Activated CD4-positive, alpha-beta T cell treated with anti-CD3 and anti-CD28 coated beads, Interleukin-2, Interleukin-6, amounts not matched to agents 100 ng/mL and 50 ng/mL, durations not matched to agents 16 hours and 8 hours (primary cell): ENCODE data around the gene IL5RA.

Experiments
- DNase-seq: peaks from one replicate; pipeline ENCODE4 v3.0.0-alpha.2; 2020

The IL5RA gene

GRCh38 chr3:3105815-3106214 lies 4.4 kb downstream of the IL5RA start:
- DNase-seq, result no peak

DNA sequence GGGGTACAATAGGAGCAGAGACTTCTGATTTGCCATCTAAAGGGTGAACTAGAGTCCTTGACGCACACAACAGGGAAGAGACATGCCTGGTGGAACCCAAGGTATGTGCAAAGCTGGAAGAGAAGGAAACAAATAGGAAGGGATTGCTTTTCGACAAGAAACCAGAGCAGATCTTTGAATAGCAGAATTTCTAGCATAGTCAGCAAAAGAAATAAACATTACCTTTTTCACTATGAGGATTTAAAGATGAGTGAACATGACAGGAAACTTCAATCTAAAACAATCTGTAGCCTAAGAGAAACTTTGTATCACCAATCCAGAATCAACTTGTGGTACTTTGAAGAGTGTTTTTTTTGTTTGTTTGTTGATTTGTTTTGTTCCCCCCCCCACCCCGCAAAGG lies 4.9 kb downstream of the IL5RA start:
- DNase-seq, result no peak

DNA sequence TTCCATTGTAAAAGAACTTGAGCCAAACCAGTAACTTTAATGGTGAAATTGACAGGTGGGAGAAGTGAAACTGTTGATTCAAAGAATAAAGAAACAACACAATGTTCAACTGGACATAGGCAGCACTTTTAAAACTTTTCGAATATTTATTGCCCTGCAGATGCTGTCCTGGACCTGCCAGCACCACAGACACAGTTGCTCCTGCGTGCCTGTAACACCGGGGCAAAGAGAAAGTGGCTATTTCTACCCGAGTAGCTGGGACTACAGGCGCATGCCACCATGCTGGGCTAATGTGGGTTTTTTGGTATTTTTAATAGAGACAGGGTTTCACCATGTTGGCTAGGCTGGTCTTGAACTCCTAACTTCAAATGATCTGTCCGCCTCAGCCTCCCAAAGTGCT lies 7.4 kb downstream of the IL5RA start:
- DNase-seq, result no peak

- no peak for DNase-seq
Observed at GRCh38 chr3:3101660-3102458, 8.3 kb downstream of the IL5RA start.

DNA sequence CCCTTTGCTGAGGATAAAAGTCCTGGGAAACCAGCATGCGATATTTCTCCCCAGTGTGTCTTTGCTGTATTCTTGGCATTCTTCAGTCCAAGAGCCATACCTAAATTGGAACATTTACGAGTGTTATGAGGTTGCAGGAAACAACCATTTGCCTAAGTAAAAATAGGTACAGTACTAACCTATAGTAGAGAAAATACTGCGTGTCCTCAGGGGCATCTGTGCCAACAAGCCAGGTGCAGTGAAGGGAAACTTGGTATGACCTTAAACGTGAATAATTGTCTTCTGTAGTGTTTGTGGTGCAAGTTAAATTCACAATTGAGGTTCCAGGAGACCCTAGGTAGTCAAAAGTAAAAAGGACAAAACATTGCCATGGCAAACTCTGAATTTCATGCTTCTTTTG lies 12.2 kb downstream of the IL5RA start:
- DNase-seq, result no peak

GRCh38 chr3:3089017-3089416 lies 21.2 kb downstream of the IL5RA start:
- DNase-seq, result no peak

- no peak for DNase-seq
Observed at GRCh38 chr3:3087716-3088465, 22.3 kb downstream of the IL5RA start.

GRCh38 chr3:3087279-3087678 lies 22.9 kb downstream of the IL5RA start:
- DNase-seq, result no peak

- no peak for DNase-seq
Observed at GRCh38 chr3:3086239-3086638, 23.9 kb downstream of the IL5RA start.

DNA sequence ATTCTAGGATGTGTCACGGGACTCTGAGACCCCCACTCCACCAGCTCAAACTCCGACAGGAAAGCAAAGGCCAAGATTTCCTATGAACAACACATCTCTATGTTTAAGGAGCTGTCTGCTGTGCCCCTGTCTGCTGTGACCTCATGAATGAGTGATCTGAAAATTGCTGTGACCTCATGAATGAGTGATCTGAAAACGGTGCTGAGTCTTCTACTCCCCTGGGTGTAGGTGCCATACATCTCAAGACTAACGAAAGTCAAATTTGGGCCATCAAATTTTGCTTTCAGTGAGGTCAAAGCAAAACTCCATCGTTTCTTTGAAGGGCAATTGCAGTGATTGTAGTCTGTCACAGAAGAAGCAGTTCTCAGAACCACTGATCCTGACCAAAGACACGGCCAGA lies 24.4 kb downstream of the IL5RA start:
- DNase-seq, result no peak

GRCh38 chr3:3084890-3085289 lies 25.3 kb downstream of the IL5RA start:
- DNase-seq, result no peak

DNA sequence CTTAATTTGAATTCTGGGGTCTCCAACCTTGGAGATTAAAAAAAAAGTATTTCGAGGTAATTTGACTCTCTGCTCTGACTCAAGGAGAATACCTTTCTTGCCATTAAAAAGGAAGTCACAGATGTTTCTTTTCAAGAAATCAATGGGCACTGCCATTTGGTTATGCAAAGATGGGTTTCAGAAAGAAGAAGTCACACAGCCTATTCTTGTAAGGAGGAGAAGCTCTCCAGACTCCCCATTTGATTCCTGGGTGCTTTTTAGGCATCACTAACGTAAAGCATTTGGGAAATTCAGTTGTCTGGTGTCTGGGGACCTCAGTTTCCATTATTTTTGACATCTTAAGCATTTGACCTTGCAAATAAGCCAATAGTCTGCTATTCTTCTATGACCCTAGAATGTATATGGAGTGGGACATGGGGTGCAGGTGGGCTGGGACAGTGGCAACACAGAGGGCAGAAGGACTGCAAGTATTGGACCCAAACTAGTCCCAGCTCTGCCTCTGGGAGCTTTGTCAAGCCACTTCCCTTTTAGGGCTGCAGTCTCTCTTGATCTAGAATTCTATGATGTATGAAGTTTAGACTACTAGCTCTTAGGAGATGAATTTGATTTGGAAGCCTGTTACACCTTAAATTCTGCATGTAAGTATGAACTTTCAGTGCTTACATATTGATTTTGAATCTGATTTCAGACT lies 27.8 kb downstream of the IL5RA start:
- DNase-seq, result no peak

DNA sequence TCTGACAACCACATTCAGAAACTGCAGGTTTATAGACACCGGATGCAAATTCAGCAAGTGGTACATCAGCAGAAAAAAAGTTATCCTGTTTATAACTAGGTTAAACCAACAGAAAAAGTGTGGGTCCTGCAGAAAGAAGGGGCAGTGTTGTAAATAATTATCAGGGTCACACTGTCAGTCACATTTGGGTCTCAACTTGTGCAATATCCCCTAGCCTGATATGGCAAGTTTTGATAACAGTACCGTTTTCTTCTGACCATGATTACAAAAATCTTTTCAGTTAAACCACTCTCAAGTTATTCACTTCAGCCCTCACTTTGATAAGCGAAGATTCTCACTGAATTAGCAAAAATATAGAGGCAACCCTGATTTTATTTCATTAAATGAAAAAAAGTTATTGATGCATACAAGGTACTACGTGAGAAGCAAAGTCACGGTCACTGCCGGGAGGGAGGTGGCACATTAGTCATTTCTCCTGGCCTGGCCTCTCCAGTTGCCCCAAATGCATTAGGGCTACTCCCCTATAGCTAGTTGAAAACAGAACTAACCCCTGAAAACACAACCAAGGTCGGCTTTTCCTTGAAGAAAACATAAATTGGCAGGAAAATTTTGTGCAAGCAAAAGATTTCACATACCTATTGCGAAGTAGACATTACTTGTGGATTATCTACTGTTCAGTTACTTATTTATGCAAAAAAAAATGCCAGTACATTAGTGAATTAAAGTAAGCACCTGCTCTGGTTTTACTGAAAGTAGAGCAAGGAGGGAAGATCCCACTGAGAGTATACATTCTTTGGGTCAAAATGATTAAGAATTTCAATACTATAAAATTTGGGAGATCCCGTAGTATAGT lies 28.6 kb downstream of the IL5RA start:
- DNase-seq, result no peak

DNA sequence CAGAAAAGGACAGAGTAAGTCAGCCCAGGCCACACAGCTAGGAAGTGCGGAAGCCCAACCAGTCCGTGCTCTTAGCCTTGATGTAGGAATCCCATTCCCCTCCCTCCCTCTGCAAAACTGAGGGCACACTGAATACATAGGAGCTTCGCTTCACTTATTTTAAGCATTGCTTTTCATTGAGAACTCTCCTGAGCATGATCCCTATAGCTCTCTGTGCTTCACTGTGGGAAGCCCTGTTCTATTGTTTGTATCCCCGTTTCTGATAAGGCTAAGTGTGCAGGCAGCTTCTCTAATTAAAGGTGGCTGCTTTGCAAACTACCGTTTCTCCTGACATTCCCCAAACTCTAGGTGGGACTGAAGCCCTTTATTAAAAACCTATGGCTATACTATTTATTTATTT lies 29.9 kb downstream of the IL5RA start:
- no peak for DNase-seq

DNA sequence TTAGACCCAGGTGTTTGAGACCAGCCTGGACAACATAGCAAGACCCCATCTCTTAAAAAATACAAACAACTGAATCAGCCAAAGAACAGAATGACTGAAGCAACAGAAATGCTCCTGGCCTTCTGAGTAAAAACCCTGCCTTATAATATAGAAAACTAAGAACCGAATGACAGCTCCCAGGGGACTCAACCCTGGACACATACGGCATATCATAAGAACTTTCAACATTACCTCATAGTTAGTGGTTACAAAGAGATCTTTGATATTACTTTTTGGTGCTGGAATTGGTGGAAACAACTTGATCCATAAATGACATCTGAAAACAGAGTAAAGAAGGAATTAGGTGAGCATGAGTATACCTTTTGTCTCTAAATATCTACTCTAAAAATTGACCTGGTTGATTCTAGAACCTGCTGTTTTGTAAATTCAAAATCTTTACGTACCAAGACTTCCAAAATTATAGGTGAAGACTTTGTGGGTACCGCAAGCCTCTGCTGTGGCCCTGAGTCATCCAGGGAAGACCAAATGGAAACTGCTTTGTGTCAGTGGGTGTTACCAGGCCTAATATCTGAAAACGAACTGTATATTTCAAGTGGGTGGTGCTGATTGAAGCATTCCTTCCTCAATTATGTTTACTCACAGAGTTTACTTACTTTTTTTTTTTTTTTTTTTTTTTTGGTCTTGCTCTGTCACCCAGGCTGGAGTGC lies 35.5 kb downstream of the IL5RA start:
- DNase-seq, result peak; percentile 5

GRCh38 chr3:3071136-3071535 lies 39.0 kb downstream of the IL5RA start:
- DNase-seq, result no peak

GRCh38 chr3:3069723-3070122 lies 40.5 kb downstream of the IL5RA start:
- DNase-seq, result no peak

GRCh38 chr3:3068358-3068881 lies 41.8 kb downstream of the IL5RA start:
- DNase-seq, result no peak

GRCh38 chr3:3066910-3067309 lies 43.3 kb downstream of the IL5RA start:
- no peak for DNase-seq

- no peak for DNase-seq
Observed at GRCh38 chr3:3066378-3066777, 43.8 kb downstream of the IL5RA start.

GRCh38 chr3:3065876-3066275 lies 44.3 kb downstream of the IL5RA start:
- no peak for DNase-seq

DNA sequence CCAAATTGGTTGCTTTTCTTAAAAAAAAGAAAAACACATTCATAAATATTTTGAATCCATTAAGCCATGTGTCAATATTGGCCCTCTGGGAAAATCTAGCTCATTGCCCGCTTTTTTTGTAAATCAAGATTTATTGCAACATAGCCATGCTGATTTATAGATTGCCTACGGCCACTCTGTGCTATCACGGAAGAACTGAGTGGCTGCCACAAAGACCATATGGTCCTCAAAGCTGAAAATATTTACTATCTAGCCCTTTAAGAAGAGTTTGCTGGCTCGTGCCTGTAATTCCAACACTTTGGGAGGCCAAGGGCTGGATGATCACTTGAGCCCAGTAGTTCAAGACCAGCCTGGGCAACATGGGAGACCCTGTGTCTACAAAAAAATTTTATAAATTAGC lies 45.9 kb downstream of the IL5RA start:
- no peak for DNase-seq
